ENCODE data around the gene CTBP1. TPM values are rescaled to one million over a fixed set of nuclear protein-coding genes. Genes with fewer than 3 reads are reported as not detected.

Gene CTBP1
- total and polyA plus RNA-seq, 4 donors: 98.8 to 232 (median 168) TPM

DNA sequence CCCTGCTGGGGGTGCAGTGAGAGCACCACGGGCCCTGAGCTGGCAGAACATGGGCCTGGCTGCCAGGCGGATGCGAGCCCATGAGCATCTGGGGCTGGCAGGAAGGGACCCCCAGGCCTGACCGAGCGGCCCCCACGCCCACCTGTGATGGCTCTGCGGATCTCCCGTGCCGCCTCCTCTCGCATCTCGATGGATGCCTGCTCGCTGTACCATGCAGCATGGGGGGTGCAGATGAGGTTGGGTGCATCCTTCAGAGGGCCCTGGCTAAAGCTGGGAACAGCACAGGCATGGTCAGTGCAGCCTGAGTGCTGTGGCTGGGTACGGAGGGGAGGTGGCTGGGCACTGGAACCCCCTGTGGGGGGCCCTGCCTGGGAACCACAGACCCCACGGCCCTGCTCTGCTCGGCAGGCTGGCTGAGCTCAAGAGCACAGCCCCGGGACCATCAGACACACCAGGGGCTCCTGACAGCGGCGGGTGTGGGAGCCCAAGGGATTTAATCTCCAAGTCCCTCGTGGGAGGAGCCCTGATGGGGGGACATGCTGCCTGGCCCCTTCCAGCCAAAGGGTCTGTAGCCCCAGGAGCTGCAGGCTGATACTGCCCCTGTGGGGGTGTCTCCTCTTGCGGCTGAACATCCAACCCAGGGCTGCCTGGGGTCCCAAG is 35.5 kb downstream of the CTBP1 start:
- Histone ChIP-seq H3K4me1 (ENCODE audit: control insufficient read depth, insufficient read depth, low read length) (peaks cover 44% of the 10 kb centered on the region), H3K4me3 (ENCODE audit: low read depth, low read length) (no peak overlapping the region), H3K9me3 (ENCODE audit: control insufficient read depth, insufficient read depth, low read length) (no peaks in the 10 kb centered on the region), H3K36me3 (ENCODE audit: control insufficient read depth, insufficient read depth, low read length) (peaks cover 96% of the 10 kb centered on the region), H3K27ac (ENCODE audit: low read depth, low read length) (no peak overlapping the region), H3K27me3 (ENCODE audit: control insufficient read depth, insufficient read depth, low read length) (no peaks in the 10 kb centered on the region)
- no peak for DNase-seq (ENCODE audit: low read depth in 4 of 6, low spot score in 6 of 6)
- WGBS (ENCODE audit: insufficient coverage): 86% methylated on average over 18 of the region's 20 CpGs

DNA sequence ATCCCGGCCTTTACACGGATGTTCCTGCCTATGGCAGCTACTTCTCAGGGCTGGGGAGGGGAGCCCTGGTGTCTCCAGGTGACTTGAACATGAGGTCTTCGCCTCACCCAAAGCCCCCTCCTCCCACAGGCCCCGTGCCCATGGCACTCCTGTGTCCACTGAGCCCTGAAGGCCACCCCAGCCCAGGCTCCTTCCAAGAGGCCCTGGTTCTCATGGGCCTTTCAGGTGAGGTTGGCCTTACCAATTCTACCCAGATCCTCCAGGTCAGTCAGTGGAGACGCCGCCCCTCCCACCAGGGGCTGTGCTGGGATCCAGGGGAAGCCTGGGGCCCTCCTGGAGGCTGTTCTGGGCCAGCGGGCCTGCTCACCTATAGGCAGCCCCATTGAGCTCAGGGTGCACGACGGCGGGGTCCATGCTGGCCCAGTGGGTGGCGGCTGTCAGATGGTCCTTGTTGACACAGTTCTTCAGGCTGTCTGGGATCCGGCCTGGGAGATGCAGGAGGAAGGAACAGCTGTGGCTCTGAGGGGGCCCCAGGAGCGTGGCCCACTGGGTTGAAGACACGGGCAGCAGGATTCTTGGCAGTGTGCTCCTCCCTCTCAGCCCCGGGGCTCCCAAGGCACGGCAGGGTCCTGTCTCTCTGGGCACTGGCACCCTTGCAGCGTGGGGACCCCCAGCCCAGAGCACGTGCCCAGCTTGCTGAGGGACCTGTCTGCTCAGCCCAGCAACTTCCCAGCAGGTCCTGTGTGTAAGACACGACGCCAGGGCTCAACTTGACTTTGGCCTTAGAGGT is 36.2 kb downstream of the CTBP1 start:
- Histone ChIP-seq H3K36me3 (ENCODE audit: control insufficient read depth, insufficient read depth, low read length) (peaks cover 98% of the 10 kb centered on the region), H3K27ac (ENCODE audit: low read depth, low read length) (no peak overlapping the region), H3K9me3 (ENCODE audit: control insufficient read depth, insufficient read depth, low read length) (no peaks in the 10 kb centered on the region), H3K4me1 (ENCODE audit: control insufficient read depth, insufficient read depth, low read length) (peaks cover 52% of the 10 kb centered on the region), H3K4me3 (ENCODE audit: low read depth, low read length) (no peak overlapping the region), H3K27me3 (ENCODE audit: control insufficient read depth, insufficient read depth, low read length) (no peaks in the 10 kb centered on the region)
- WGBS (ENCODE audit: insufficient coverage): 93% methylated on average over 20 of the region's 20 CpGs
- no peak for DNase-seq (ENCODE audit: low read depth in 4 of 6, low spot score in 6 of 6)

DNA sequence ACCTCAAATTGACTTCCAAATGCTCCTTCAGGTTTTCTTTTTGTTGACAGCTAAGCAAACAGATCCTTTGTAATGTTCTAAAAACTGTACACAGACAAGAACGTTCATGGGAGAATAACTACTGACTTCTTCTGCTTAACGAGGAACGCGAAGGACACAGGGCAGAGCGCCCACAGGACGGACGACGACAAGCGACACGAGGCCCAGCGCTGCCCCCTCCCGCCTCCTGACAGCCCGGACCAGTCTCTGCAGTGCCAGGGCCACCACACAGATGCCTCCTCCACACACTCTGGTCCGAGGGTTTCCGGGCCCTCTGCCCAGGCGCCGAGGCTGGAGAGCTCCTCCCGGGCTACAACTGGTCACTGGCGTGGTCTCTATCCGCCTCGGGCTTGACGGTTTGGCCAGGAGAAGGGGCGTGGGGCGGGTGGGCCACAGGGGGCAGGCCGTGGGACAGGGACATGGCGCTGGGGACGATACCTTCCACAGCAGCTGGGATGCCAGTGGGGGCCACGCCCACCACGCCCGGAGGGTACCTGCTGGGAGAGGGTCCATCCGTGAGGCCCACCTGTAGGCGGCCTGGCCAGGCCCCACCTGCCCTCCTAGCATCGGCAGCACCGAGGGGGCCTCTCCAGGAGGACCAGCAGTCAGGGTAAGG is 36.9 kb downstream of the CTBP1 start:
- DNase-seq (ENCODE audit: low read depth in 4 of 6, low spot score in 6 of 6): peak in 2 of 6 donors; percentile 9 to 57
- Histone ChIP-seq H3K36me3 (ENCODE audit: control insufficient read depth, insufficient read depth, low read length) (peaks cover 97% of the 10 kb centered on the region), H3K4me1 (ENCODE audit: control insufficient read depth, insufficient read depth, low read length) (peaks cover 56% of the 10 kb centered on the region)

DNA sequence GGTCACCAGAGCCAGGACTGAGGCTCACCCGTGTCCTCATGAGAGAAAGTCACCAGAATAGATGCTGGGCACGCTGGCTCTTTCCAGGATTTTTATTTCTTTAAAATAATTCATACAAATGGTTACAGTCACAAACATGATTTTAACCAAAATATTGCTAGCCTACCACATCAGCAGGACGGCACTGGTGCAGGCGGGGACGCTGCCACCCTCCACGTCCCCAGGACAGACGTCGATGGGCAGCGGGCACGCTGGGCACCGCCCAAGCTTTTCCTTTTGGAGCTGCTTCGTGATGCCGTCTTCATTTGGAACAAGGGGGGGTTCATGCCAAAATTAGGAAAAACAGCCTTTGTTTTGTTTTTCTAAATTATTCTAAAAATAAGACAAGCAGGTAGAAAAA is 37.6 kb downstream of the CTBP1 start:
- peaks cover 97% of the 10 kb centered on the region for H3K36me3 ChIP-seq (ENCODE audit: control insufficient read depth, insufficient read depth, low read length)
- H3K4me3 ChIP-seq (ENCODE audit: low read depth, low read length): no peak overlapping the region
- no peak overlapping the region for H3K27ac ChIP-seq (ENCODE audit: low read depth, low read length)
- no peaks in the 10 kb centered on the region for H3K9me3 ChIP-seq (ENCODE audit: control insufficient read depth, insufficient read depth, low read length)
- H3K4me1 ChIP-seq (ENCODE audit: control insufficient read depth, insufficient read depth, low read length): peaks cover 59% of the 10 kb centered on the region
- no peak for DNase-seq (ENCODE audit: low read depth in 4 of 6, low spot score in 6 of 6)
- no peaks in the 10 kb centered on the region for H3K27me3 ChIP-seq (ENCODE audit: control insufficient read depth, insufficient read depth, low read length)
- WGBS (ENCODE audit: insufficient coverage): no CpG with 5 or more reads among the region's 13 CpGs

More for the DNA sequence above, 36.9 kb downstream of the CTBP1 start:
- H3K27ac ChIP-seq (ENCODE audit: low read depth, low read length): no peak overlapping the region
- H3K4me3 ChIP-seq (ENCODE audit: low read depth, low read length): no peak overlapping the region
- H3K27me3 ChIP-seq (ENCODE audit: control insufficient read depth, insufficient read depth, low read length): no peaks in the 10 kb centered on the region
- WGBS (ENCODE audit: insufficient coverage): 71% methylated on average over 33 of the region's 34 CpGs
- H3K9me3 ChIP-seq (ENCODE audit: control insufficient read depth, insufficient read depth, low read length): no peaks in the 10 kb centered on the region

DNA sequence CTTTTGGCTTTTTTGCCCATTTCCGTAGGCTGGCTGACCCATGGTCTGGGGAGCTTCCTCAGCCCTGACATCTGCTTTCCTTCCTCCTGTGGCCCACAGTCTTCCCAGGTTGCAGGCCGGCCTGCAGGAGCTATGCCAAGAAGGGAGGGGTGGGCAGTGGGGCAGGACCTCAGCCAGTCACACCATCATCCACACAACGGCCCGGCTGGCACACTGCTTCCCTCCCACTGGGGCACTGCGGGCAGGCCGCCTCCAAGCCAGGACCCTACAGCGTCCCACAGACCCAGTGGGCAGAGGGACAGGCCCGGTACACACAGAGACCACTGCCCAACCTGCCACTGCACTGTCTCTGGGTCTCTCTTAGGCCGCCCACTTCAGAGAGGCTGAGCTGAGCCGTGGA is 38.0 kb downstream of the CTBP1 start:
- no peak overlapping the region for H3K4me3 ChIP-seq (ENCODE audit: low read depth, low read length)
- no peaks in the 10 kb centered on the region for H3K27me3 ChIP-seq (ENCODE audit: control insufficient read depth, insufficient read depth, low read length)
- H3K36me3 ChIP-seq (ENCODE audit: control insufficient read depth, insufficient read depth, low read length): peaks cover 97% of the 10 kb centered on the region
- WGBS (ENCODE audit: insufficient coverage): 65% methylated on average over 7 of the region's 10 CpGs
- H3K9me3 ChIP-seq (ENCODE audit: control insufficient read depth, insufficient read depth, low read length): no peaks in the 10 kb centered on the region
- H3K27ac ChIP-seq (ENCODE audit: low read depth, low read length): no peak overlapping the region
- H3K4me1 ChIP-seq (ENCODE audit: control insufficient read depth, insufficient read depth, low read length): peaks cover 63% of the 10 kb centered on the region
- DNase-seq (ENCODE audit: low read depth in 4 of 6, low spot score in 6 of 6): no peak

DNA sequence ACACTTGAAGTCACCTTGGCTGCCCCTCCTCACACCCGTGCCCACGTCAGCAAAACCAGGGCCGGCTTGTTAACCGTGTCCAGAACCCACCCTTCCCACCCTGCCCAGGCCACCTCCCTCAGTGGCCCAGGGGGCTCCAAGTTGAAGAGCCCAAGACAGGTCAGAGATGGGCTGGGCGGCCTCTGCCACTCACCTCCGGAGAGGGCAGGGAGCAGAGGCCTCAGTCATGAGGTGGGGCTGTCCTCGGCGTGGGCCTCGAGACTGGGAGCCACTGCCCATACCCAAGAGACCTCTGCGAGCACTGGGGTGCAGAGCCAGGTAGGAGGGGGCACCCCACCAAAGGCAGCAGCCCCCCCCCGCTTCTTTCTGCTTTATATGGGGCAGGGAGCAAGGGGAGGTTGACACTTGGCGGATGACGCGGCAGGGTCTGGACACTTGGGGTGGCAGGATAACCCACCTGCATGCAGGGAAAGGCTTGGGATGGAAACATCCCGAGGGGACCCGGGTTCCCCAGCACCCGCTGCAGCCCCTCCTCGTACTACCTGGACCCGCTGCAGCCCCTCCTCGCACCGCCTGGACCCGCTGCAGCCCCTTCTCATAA is 38.6 kb downstream of the CTBP1 start:
- H3K4me1 ChIP-seq (ENCODE audit: control insufficient read depth, insufficient read depth, low read length): peaks cover 63% of the 10 kb centered on the region
- H3K27ac ChIP-seq (ENCODE audit: low read depth, low read length): peak overlapping the region; percentile 78
- H3K9me3 ChIP-seq (ENCODE audit: control insufficient read depth, insufficient read depth, low read length): no peaks in the 10 kb centered on the region
- H3K27me3 ChIP-seq (ENCODE audit: control insufficient read depth, insufficient read depth, low read length): no peaks in the 10 kb centered on the region
- H3K4me3 ChIP-seq (ENCODE audit: low read depth, low read length): no peak overlapping the region
- DNase-seq (ENCODE audit: low read depth in 4 of 6, low spot score in 6 of 6): no peak
- peaks cover 97% of the 10 kb centered on the region for H3K36me3 ChIP-seq (ENCODE audit: control insufficient read depth, insufficient read depth, low read length)
- 82% methylated on average over 22 of the region's 22 CpGs for WGBS (ENCODE audit: insufficient coverage)

DNA sequence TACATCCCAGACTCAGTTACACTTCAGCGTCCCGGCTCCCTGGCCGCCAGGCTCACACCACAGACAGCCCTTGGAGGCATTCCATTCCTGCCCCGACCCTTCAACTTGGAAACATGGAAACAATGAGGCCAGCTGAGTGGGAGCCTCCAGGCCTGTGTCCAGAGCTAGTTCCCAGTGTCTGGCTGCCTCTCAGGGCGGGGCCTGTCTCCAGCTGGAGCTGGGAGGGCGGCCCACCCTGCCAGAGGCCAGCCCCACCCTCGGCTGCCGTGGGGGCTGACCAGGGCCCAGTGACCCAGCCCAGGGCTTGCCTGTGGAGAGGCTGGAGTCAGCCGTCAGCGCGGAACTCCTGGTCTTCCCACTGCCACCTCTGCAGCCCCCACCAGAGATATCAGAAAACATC is 39.1 kb downstream of the CTBP1 start:
- 29% methylated on average over 11 of the region's 11 CpGs for WGBS (ENCODE audit: insufficient coverage)
- Histone ChIP-seq H3K27ac (ENCODE audit: low read depth, low read length) (peak overlapping the region; percentile 78), H3K36me3 (ENCODE audit: control insufficient read depth, insufficient read depth, low read length) (peaks cover 97% of the 10 kb centered on the region), H3K4me3 (ENCODE audit: low read depth, low read length) (no peak overlapping the region), H3K4me1 (ENCODE audit: control insufficient read depth, insufficient read depth, low read length) (peaks cover 63% of the 10 kb centered on the region), H3K9me3 (ENCODE audit: control insufficient read depth, insufficient read depth, low read length) (no peaks in the 10 kb centered on the region), H3K27me3 (ENCODE audit: control insufficient read depth, insufficient read depth, low read length) (no peaks in the 10 kb centered on the region)
- peak in 4 of 6 donors; percentile 19 to 87 (median 44) for DNase-seq (ENCODE audit: low read depth in 4 of 6, low spot score in 6 of 6)

DNA sequence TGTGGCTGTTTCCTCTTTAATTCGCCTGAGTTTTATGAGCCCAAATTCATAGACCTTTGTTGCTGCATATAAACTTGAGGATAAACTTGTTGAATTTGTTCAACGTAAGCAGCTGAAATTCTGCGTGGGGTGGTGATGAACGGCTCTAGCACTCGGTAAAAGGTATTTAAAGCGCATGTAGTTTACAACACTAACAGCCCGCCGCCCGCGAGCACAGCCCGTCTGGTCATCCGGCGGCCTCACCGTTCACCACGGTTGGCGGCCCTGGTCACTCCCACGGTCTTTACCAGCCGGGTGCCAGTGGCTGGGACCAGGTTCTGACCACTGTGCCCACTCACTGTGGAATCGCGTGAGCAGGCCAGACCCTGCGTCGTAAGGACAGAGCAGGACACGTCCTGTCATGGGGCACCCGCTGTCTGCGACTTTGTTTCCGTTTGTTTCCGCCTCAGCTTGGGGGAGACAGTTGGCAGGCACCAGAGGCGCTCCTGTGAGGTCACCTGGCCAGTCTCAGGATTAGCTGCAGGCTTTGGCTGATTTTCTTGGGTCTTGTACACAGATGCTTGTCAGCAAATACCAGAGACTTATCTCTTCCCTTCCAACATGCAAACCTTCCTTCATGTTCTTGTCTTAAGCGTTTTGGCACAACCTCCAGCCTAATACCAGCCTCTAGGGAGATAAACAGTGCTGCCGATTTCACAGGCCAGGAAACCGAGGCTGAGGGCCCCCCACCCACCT is 39.8 kb downstream of the CTBP1 start:
- Histone ChIP-seq H3K4me3 (ENCODE audit: low read depth, low read length) (no peak overlapping the region), H3K27me3 (ENCODE audit: control insufficient read depth, insufficient read depth, low read length) (no peaks in the 10 kb centered on the region), H3K36me3 (ENCODE audit: control insufficient read depth, insufficient read depth, low read length) (peaks cover 93% of the 10 kb centered on the region), H3K4me1 (ENCODE audit: control insufficient read depth, insufficient read depth, low read length) (peaks cover 63% of the 10 kb centered on the region), H3K27ac (ENCODE audit: low read depth, low read length) (peak overlapping the region; percentile 78), H3K9me3 (ENCODE audit: control insufficient read depth, insufficient read depth, low read length) (no peaks in the 10 kb centered on the region)
- WGBS (ENCODE audit: insufficient coverage): 84% methylated on average over 31 of the region's 31 CpGs
- DNase-seq (ENCODE audit: low read depth in 4 of 6, low spot score in 6 of 6): no peak

All from spinal cord (tissue), 10 donors.